HepG2 (cell line): ENCODE results near the gene RSPH9. TPM values are rescaled to one million over a fixed set of nuclear protein-coding genes. Genes with fewer than 3 reads are reported as not detected.

ENCODE experiments used
- ATF7-NPFF ChIP-seq: sonication (generic); formaldehyde crosslinking; IDR thresholded peaks from 2 replicates; pipeline ENCODE4 v1.8.1; 2023; ENCODE audit warnings: mild to moderate bottlenecking, low read depth, missing genetic modification reagents, moderate library complexity
- JUNB ChIP-seq: sonication (generic); formaldehyde crosslinking; IDR thresholded peaks from 2 replicates; pipeline ENCODE4 v1.8.0; 2022; ENCODE audit warnings: missing genetic modification reagents, mild to moderate bottlenecking, borderline replicate concordance
- MED1 ChIP-seq: sonication (generic); formaldehyde crosslinking; IDR thresholded peaks from 2 replicates; pipeline ENCODE4 v1.4.0; 2020; ENCODE audit warnings: missing genetic modification reagents
- MTERF4 ChIP-seq: sonication (generic); formaldehyde crosslinking; IDR thresholded peaks from 2 replicates; pipeline ENCODE4 v1.8.0; 2023; ENCODE audit warnings: mild to moderate bottlenecking, missing genetic modification reagents
- NFATC3 ChIP-seq: sonication (generic); formaldehyde crosslinking; IDR thresholded peaks from 2 replicates; pipeline ENCODE4 v1.5.1; 2020; ENCODE audit warnings: mild to moderate bottlenecking, missing genetic modification reagents
- NFKB2 ChIP-seq: sonication (generic); formaldehyde crosslinking; IDR thresholded peaks from 2 replicates; pipeline ENCODE4 v1.4.0; 2020; ENCODE audit warnings: missing genetic modification reagents, borderline replicate concordance
- NR1H2 ChIP-seq: sonication (generic); formaldehyde crosslinking; IDR thresholded peaks from 2 replicates; pipeline ENCODE4 v1.8.1; 2022; ENCODE audit warnings: low read depth, missing genetic modification reagents, borderline replicate concordance
- POLR2G ChIP-seq: fragments of 200-400 bp; formaldehyde crosslinking; IDR thresholded peaks from 2 replicates; pipeline ENCODE4 v1.6.1; 2018; ENCODE audit warnings: mild to moderate bottlenecking, low read depth, low read length, moderate library complexity
- SMAD9 ChIP-seq: sonication (generic); formaldehyde crosslinking; IDR thresholded peaks from 2 replicates; pipeline ENCODE4 v1.5.1; 2020; ENCODE audit warnings: mild to moderate bottlenecking, missing genetic modification reagents
- TBL1XR1 ChIP-seq: fragments of 150-350 bp; IDR thresholded peaks from 2 replicates; pipeline ENCODE4 v1.6.1; 2014; ENCODE audit warnings: borderline replicate concordance, low read length; ENCODE audit not compliant: partially characterized antibody
- ZNF33B ChIP-seq: sonication (generic); formaldehyde crosslinking; IDR thresholded peaks from 2 replicates; pipeline ENCODE4 v1.5.1; 2020; ENCODE audit warnings: mild to moderate bottlenecking, missing genetic modification reagents
- ZNF598 ChIP-seq: sonication (generic); formaldehyde crosslinking; IDR thresholded peaks from 2 replicates; pipeline ENCODE4 v1.5.1; 2020; ENCODE audit warnings: mild to moderate bottlenecking, missing genetic modification reagents, borderline replicate concordance
- ZNF616 ChIP-seq: sonication (generic); formaldehyde crosslinking; IDR thresholded peaks from 2 replicates; pipeline ENCODE4 v1.5.0; 2020; ENCODE audit warnings: low read depth, mild to moderate bottlenecking, missing genetic modification reagents
- ZNF781 ChIP-seq: sonication (generic); formaldehyde crosslinking; IDR thresholded peaks from 2 replicates; pipeline ENCODE4 v1.5.1; 2020; ENCODE audit warnings: borderline replicate concordance, mild to moderate bottlenecking, missing genetic modification reagents; ENCODE audit errors: not compliant biosample characterization
- polyA plus RNA-seq, 8 experiments: library from polyadenylated mRNA; depleted of rRNA in 3 of 8; stranded (reverse) in 7 of 8; unstranded in 1 of 8; fragments of >200 nt; fragmentation: Illumina TruSeq in 4 of 8; extraction: Trizol in 4 of 8; gene quantifications; 2 replicates each; pipeline versions ENCODE4 v1.2.1 to v1.2.3, GENCODE V29; 2011 to 2016; ENCODE audit warnings: low read depth in 4 of 8, missing spikeins in 1 of 8, mixed read lengths in 1 of 8; ENCODE audit not compliant: insufficient read depth in 1 of 8
- total RNA-seq, 5 experiments: library from RNA; depleted of rRNA; stranded (reverse); fragments of >200 nt; fragmentation: Illumina TruSeq; extraction: Trizol; gene quantifications; 2 replicates each; pipeline ENCODE4 v1.2.3, GENCODE V29; 2016; ENCODE audit warnings: low read depth in 1 of 5
- TF ChIP-seq, protein P1 (sequence below): IDR thresholded peaks from 2 replicates; pipeline ENCODE4 v1.6.1; 2016; ENCODE audit warnings: missing biosample characterization, missing genetic modification reagents, low read depth
- TF ChIP-seq, protein P2 (sequence below): sonication (generic); formaldehyde crosslinking; IDR thresholded peaks from 2 replicates; pipeline ENCODE4 v1.9.0; 2021; ENCODE audit warnings: mild to moderate bottlenecking, missing genetic modification reagents

RSPH9 gene
- total and polyA plus RNA-seq, 2 of the 13 experiments (the other 11 are each of a cell fraction or from before 2014, with no cell fraction given), result 0.04 TPM; not detected in 1

- TF ChIP-seq MTERF4 (CRISPR knock-in tag) (peak; percentile 85), TBL1XR1 (no peak), NFKB2 (CRISPR knock-in tag) (0 out of 2 replicates have a peak, but pooled peaks have one; percentile 15), NR1H2 (CRISPR knock-in tag) (no peak), ZNF33B (CRISPR knock-in tag) (peak; percentile 73; the same call in 1 of the 2 replicates), MED1 (CRISPR knock-in tag) (no peak), JUNB (CRISPR knock-in tag) (no peak), ATF7-NPFF (CRISPR knock-in tag) (no peak), ZNF781 (CRISPR knock-in tag) (peak; percentile 5), NFATC3 (CRISPR knock-in tag) (0 out of 2 replicates have a peak, but pooled peaks have one; percentile 87), ZNF616 (CRISPR knock-in tag) (no peak), SMAD9 (CRISPR knock-in tag) (peak; percentile 80; the same call in 1 of the 2 replicates), ZNF598 (CRISPR knock-in tag) (peak; percentile 95; the same call in 1 of the 2 replicates), POLR2G (peak; percentile 46; the same call in 1 of the 2 replicates)
- TF ChIP-seq, protein P1, sequence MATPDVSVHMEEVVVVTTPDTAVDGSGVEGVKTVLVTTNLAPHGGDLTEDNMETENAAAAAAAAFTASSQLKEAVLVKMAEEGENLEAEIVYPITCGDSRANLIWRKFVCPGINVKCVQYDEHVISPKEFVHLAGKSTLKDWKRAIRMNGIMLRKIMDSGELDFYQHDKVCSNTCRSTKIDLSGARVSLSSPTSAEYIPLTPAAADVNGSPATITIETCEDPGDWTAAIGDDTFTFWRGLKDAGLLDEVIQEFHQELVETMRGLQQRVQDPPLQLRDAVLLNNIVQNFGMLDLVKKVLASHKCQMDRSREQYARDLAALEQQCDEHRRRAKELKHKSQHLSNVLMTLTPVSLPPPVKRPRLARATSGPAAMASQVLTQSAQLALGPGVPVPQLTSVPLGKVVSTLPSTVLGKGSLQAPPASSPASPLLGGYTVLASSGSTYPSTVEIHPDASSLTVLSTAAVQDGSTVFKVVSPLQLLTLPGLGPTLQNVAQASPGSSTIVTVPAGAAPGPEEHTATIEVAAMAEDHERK (CRISPR knock-in tag), result 0 out of 2 replicates have a peak, but pooled peaks have one; percentile 11
- TF ChIP-seq, protein P2, sequence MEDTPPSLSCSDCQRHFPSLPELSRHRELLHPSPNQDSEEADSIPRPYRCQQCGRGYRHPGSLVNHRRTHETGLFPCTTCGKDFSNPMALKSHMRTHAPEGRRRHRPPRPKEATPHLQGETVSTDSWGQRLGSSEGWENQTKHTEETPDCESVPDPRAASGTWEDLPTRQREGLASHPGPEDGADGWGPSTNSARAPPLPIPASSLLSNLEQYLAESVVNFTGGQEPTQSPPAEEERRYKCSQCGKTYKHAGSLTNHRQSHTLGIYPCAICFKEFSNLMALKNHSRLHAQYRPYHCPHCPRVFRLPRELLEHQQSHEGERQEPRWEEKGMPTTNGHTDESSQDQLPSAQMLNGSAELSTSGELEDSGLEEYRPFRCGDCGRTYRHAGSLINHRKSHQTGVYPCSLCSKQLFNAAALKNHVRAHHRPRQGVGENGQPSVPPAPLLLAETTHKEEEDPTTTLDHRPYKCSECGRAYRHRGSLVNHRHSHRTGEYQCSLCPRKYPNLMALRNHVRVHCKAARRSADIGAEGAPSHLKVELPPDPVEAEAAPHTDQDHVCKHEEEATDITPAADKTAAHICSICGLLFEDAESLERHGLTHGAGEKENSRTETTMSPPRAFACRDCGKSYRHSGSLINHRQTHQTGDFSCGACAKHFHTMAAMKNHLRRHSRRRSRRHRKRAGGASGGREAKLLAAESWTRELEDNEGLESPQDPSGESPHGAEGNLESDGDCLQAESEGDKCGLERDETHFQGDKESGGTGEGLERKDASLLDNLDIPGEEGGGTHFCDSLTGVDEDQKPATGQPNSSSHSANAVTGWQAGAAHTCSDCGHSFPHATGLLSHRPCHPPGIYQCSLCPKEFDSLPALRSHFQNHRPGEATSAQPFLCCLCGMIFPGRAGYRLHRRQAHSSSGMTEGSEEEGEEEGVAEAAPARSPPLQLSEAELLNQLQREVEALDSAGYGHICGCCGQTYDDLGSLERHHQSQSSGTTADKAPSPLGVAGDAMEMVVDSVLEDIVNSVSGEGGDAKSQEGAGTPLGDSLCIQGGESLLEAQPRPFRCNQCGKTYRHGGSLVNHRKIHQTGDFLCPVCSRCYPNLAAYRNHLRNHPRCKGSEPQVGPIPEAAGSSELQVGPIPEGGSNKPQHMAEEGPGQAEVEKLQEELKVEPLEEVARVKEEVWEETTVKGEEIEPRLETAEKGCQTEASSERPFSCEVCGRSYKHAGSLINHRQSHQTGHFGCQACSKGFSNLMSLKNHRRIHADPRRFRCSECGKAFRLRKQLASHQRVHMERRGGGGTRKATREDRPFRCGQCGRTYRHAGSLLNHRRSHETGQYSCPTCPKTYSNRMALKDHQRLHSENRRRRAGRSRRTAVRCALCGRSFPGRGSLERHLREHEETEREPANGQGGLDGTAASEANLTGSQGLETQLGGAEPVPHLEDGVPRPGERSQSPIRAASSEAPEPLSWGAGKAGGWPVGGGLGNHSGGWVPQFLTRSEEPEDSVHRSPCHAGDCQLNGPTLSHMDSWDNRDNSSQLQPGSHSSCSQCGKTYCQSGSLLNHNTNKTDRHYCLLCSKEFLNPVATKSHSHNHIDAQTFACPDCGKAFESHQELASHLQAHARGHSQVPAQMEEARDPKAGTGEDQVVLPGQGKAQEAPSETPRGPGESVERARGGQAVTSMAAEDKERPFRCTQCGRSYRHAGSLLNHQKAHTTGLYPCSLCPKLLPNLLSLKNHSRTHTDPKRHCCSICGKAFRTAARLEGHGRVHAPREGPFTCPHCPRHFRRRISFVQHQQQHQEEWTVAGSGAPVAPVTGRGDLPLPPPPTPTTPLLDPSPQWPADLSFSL (CRISPR knock-in tag), result no peak
Measured at GRCh38 chr6:43671011-43671800, 26.4 kb downstream of the RSPH9 start (continued).
